ENCODE results near the gene LCN9. TPM values are rescaled to one million over a fixed set of nuclear protein-coding genes. Genes with fewer than 3 reads are reported as not detected.

LCN9 gene
- total RNA-seq, 1 experiment from 2014 or later = not detected

GRCh38 chr9:135664801-135665794 lies 2.0 kb downstream of the LCN9 start:
- DNase-seq (ENCODE audit: low read depth, low spot score) (no peak), ATAC-seq (peak; percentile 66; the same call in 1 of the 2 replicates)
- ChIA-PET POLR2A (no interaction called here), CTCF (no interaction called here)
- intact Hi-C loops (cut with micrococcal nuclease; ENCODE audit: unreplicated experiment) (no loop called here), in situ Hi-C loops (cut with HindIII; ENCODE audit: low pct_unique_long_range_greater_than_20kb, low sequenced_read_pairs) (no loop called here)
- no peak overlapping the region for H3K4me3 ChIP-seq (ENCODE audit: low read depth in 2 of 2, low read length in 2 of 2)
- no peak overlapping the region for H3K27ac ChIP-seq (ENCODE audit: low read length)
- no peaks in the 10 kb centered on the region for H3K36me3 ChIP-seq (ENCODE audit: control insufficient read depth, insufficient read depth, low read length)
- no peaks in the 10 kb centered on the region for H3K9me3 ChIP-seq (ENCODE audit: control insufficient read depth, insufficient read depth, low read depth, low read length)
- H3K27me3 ChIP-seq (ENCODE audit: control insufficient read depth, insufficient read depth, low read length) = no peaks in the 10 kb centered on the region
- H3K4me1 ChIP-seq (ENCODE audit: control insufficient read depth, insufficient read depth, low read length) = no peaks in the 10 kb centered on the region
- BruUV-seq (replicated peaks) = no TSS peak
- TF ChIP-seq REST (IDR thresholded peaks at IDR 0.05; ENCODE audit: insufficient read depth in 1 of 2, low read depth in 2 of 2, low read length in 1 of 2) (no peak), POLR2AphosphoS5 (IDR thresholded peaks at IDR 0.05; ENCODE audit: low read depth, low read length) (no peak), CTCF (IDR thresholded peaks at IDR 0.05) (no peak), TCF7L2 (IDR thresholded peaks at IDR 0.05; ENCODE audit: low read depth, low read length) (no peak), SIN3A (IDR thresholded peaks at IDR 0.05; ENCODE audit: borderline replicate concordance, insufficient read depth, low read depth, low read length) (no peak)

DNA sequence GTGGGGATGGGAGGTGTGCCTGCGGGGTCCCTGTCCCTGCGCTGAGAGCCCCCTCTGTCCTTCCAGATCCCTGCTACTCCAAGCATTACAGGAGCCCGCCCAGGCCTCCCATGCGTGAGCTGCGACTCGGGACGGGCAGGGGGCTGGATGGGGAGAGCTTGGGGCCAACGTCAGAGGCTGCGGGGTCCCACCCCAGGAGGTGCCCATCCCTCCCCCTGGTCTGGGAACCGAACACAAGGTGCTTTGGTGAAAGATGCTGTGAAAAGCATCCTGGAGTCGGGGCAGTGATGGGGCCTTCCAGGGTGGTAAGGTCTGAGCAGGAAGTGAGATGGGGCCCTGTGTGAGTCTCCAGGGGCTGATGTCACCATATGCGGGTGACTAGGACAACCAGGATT lies 2.7 kb downstream of the LCN9 start:
- DNase-seq (ENCODE audit: low read depth, low spot score) (no peak), ATAC-seq (no peak)
- POLR2A ChIA-PET = no interaction called here

More for the DNA sequence above, 2.7 kb downstream of the LCN9 start:
- BruUV-seq (replicated peaks) = no TSS peak
- Histone ChIP-seq H3K27me3 (ENCODE audit: control insufficient read depth, insufficient read depth, low read length) (no peaks in the 10 kb centered on the region), H3K36me3 (ENCODE audit: control insufficient read depth, insufficient read depth, low read length) (no peaks in the 10 kb centered on the region), H3K27ac (ENCODE audit: low read length) (no peak overlapping the region), H3K9me3 (ENCODE audit: control insufficient read depth, insufficient read depth, low read depth, low read length) (no peaks in the 10 kb centered on the region), H3K4me1 (ENCODE audit: control insufficient read depth, insufficient read depth, low read length) (no peaks in the 10 kb centered on the region), H3K4me3 (ENCODE audit: low read depth in 2 of 2, low read length in 2 of 2) (no peak overlapping the region)
- intact Hi-C loops (cut with micrococcal nuclease; ENCODE audit: unreplicated experiment) (no loop called here), in situ Hi-C loops (cut with HindIII; ENCODE audit: low pct_unique_long_range_greater_than_20kb, low sequenced_read_pairs) (no loop called here)
- CTCF ChIA-PET = no interaction called here
- TF ChIP-seq SIN3A (IDR thresholded peaks at IDR 0.05; ENCODE audit: borderline replicate concordance, insufficient read depth, low read depth, low read length) (no peak), POLR2AphosphoS5 (IDR thresholded peaks at IDR 0.05; ENCODE audit: low read depth, low read length) (no peak), CTCF (IDR thresholded peaks at IDR 0.05) (no peak), REST (IDR thresholded peaks at IDR 0.05; ENCODE audit: insufficient read depth in 1 of 2, low read depth in 2 of 2, low read length in 1 of 2) (no peak), TCF7L2 (IDR thresholded peaks at IDR 0.05; ENCODE audit: low read depth, low read length) (no peak)

All from Panc1 (cell line).